Tibial artery (tissue), 4 donors: ENCODE measurements around the gene GHITM.

Source experiments
- DNase-seq, 2 donors: peaks; one replicate each; pipeline ENCODE4 v3.0.0-alpha.2; 2019
- H3K27ac ChIP-seq, 2 donors: fragments of 200-600 bp; sonication (generic) in 1 of 2; 1 replicate in 1 of 2; 2 replicates in 1 of 2; pipeline ENCODE4 v1.5.1; 2018 to 2019; ENCODE audit warnings: mild to moderate bottlenecking in 1 of 2
- H3K27me3 ChIP-seq, 2 donors: fragments of 200-600 bp; sonication (generic) in 1 of 2; one replicate each; pipeline versions ENCODE4 v1.5.1 to v1.6.0; 2016 to 2019
- H3K36me3 ChIP-seq, 3 donors: fragments of 200-600 bp; sonication (generic) in 2 of 3; one replicate each; pipeline ENCODE4 v1.5.1; 2016 to 2019; ENCODE audit warnings: mild to moderate bottlenecking in 2 of 3
- H3K4me1 ChIP-seq, 4 donors: fragments of 200-600 bp; sonication (generic) in 2 of 4; 1 replicate in 3 of 4; 2 replicates in 1 of 4; pipeline ENCODE4 v1.5.1; 2016 to 2019
- H3K4me3 ChIP-seq, 2 donors: fragments of 200-600 bp; sonication (generic) in 1 of 2; 1 replicate in 1 of 2; 2 replicates in 1 of 2; pipeline ENCODE4 v1.5.1; 2018 to 2019; ENCODE audit warnings: mild to moderate bottlenecking in 2 of 2
- H3K9me3 ChIP-seq, 3 donors: fragments of 200-600 bp; sonication (generic) in 1 of 3; one replicate each; pipeline ENCODE4 v1.5.1; 2016 to 2019
- intact Hi-C: fragments of 100-400 bp; cut with DNase I; formaldehyde crosslinking; loops from one replicate; pipeline ENCODE4 v1.15.0; 2023; ENCODE audit warnings: low total_unique reads
- TF ChIP-seq, protein P1 (sequence below), 2 experiments: fragments of 200-600 bp in 1 of 2; fragments of 450-650 bp in 1 of 2; IDR thresholded peaks; one replicate each; pipeline ENCODE4 v1.5.1; 2017 to 2019; ENCODE audit warnings: antibody characterized with exemption in 2 of 2, mild to moderate bottlenecking in 1 of 2, moderate library complexity in 1 of 2

The GHITM gene

DNA sequence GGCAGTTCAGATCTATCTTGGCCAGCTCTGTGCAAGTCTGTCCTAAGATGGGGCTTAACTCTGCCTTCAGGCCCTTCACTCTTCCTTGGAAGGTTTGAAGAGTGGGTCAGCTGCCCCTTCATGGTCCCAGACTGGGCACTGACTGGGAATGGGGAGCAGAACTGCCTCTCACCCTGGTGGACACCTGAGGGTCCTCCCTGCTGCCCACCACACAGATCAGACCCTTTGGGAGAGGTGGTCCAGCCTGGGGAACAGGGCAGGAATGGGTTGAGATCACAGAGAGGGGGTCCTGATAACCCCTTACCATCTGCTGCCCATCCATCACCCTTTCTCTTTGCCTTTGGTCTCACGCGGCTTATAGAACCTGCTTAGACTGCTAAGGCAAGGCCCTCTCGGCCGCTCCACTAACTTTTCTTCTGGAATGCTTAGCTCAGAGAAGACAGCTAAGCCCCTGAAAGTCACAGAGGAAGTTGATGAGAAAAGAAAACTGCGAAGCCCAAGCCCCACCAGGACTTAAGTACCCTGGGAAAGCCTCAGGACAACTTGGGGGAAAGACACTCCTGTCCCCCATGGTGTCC is 54.6 kb downstream of the GHITM start:
- no peak for DNase-seq
- Histone ChIP-seq H3K27ac (no peak overlapping the region), H3K9me3 (no peaks in the 10 kb centered on the region), H3K27me3 (peaks cover 0 to 57% of the 10 kb centered on the region in 2 donors), H3K4me1 (peaks cover 0 to 17% (median 12%) of the 10 kb centered on the region in 4 donors), H3K4me3 (peak overlapping the region; percentile 38 to 57), H3K36me3 (no peaks in the 10 kb centered on the region)
- intact Hi-C loops = no loop called here
- TF ChIP-seq, protein P1, sequence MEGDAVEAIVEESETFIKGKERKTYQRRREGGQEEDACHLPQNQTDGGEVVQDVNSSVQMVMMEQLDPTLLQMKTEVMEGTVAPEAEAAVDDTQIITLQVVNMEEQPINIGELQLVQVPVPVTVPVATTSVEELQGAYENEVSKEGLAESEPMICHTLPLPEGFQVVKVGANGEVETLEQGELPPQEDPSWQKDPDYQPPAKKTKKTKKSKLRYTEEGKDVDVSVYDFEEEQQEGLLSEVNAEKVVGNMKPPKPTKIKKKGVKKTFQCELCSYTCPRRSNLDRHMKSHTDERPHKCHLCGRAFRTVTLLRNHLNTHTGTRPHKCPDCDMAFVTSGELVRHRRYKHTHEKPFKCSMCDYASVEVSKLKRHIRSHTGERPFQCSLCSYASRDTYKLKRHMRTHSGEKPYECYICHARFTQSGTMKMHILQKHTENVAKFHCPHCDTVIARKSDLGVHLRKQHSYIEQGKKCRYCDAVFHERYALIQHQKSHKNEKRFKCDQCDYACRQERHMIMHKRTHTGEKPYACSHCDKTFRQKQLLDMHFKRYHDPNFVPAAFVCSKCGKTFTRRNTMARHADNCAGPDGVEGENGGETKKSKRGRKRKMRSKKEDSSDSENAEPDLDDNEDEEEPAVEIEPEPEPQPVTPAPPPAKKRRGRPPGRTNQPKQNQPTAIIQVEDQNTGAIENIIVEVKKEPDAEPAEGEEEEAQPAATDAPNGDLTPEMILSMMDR (IDR thresholded peaks at IDR 0.05) = no peak

DNA sequence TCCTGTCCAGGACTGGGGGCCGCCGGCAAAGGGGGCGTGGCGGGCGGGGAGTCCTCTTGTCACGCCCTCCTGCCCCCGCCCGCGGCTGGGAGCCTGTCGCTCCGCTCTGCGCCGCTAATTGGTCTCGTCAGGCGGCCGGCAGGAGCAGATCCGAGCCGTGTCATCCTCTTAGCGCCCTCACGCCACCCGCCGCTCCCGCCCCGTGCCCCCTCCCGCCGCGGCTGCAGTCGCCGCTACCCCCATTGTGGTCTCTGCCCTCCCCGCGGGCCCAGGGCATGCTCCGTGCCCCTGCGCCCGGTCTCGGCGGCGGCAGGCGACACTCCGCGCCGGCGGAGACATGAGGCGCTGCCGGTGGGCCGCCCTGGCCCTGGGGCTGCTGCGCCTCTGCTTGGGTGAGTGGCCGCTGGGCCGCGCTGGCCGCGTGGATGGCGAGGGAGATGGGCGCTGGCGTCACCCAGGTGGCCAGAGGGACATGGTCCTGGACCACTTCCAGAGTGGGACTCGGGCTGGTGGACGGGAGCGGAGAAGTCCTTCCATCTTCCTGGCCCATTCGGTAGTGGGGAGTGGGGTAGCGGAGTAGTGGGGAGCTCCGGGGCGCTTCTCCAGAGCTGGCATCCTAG is 55.2 kb downstream of the GHITM start, which contains the start of gene CDHR1:
CDHR1 (plus strand) TSS at position 114 of the 620 bp plus-strand sequence; CDS start at position 338, 224 bp downstream.
- Histone ChIP-seq H3K4me3 (peak within 1 kb of the TSS; percentile 38 to 57), H3K36me3 (no peaks in the 10 kb centered on the region), H3K4me1 (peaks cover 0 to 17% (median 12%) of the 10 kb centered on the region in 4 donors), H3K9me3 (no peaks in the 10 kb centered on the region), H3K27me3 (peaks cover 0 to 53% of the 10 kb centered on the region in 2 donors), H3K27ac (no peak within 1 kb of the TSS)
- intact Hi-C loops = no loop called here
- TF ChIP-seq, protein P1 (IDR thresholded peaks at IDR 0.05) = no peak
- DNase-seq = no peak

DNA sequence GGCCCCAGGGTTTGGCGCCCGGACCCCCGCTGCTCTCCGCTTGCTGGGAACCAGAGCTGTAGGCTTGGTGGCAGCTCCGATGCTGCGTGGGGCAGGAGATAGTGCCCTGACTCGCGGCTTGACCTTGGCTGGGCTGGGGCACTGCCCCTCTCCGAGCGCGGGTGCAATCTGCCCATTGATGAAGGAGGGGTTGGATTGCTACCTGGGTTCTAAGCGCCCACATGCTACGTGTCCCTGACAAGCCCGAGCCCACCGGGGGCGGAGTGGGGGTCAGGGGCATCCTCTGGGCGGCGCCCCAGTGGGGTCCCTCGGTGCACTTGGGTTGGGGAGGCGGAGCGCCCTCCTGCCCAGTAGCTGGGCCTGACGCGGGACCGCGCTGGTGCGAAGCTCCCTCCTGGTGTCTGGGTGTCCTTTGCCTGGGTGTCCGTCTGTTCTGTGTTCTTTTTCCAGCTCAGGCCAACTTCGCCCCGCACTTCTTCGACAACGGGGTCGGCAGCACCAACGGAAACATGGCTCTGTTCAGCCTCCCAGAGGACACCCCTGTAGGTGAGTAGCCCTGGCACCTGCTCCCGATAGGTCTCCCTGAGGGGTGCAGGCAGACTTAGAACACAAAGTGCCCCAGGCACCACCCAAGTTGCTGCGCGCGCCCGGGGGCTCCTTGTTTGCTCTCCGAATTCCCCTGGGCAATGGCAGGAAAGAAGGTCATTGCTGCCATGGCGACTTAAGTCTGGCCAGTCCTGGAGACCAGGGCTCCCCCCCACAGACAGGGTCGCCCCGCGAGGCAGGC is 55.9 kb downstream of the GHITM start:
- Histone ChIP-seq H3K36me3 (no peaks in the 10 kb centered on the region), H3K9me3 (no peaks in the 10 kb centered on the region), H3K4me3 (peak overlapping the region; percentile 38 to 57), H3K4me1 (peaks cover 0 to 17% (median 12%) of the 10 kb centered on the region in 4 donors), H3K27me3 (peaks cover 0 to 53% of the 10 kb centered on the region in 2 donors), H3K27ac (no peak overlapping the region)
- no peak for DNase-seq
- intact Hi-C loops = no loop called here
- TF ChIP-seq, protein P1 (IDR thresholded peaks at IDR 0.05) = no peak

DNA sequence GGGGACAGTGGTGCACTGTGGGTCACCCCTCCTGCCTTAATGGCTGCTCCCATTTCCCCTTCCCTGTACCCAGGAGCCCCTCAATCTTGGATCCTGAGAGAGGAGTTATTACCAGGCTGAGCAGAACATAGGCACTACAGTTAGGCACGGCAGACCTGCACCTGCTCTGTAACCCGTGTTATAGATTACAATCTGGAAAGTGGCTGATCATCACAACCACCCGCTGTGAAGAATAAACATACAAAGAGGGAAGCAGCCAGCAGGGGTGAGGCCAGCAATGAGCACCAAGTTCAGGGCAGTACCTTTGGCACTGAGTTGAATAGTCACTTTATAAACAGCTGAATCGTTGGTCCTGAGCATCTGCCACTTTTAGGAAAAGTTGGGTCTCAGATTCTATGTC is 56.8 kb downstream of the GHITM start:
- intact Hi-C loops = no loop called here
- TF ChIP-seq, protein P1 (IDR thresholded peaks at IDR 0.05) = no peak
- H3K27ac ChIP-seq = no peak overlapping the region
- DNase-seq = no peak
- H3K36me3 ChIP-seq = no peaks in the 10 kb centered on the region
- no peak overlapping the region for H3K4me3 ChIP-seq
- peaks cover 0 to 49% of the 10 kb centered on the region in 2 donors for H3K27me3 ChIP-seq
- no peaks in the 10 kb centered on the region for H3K9me3 ChIP-seq
- H3K4me1 ChIP-seq = peaks cover 0 to 17% (median 12%) of the 10 kb centered on the region in 4 donors

DNA sequence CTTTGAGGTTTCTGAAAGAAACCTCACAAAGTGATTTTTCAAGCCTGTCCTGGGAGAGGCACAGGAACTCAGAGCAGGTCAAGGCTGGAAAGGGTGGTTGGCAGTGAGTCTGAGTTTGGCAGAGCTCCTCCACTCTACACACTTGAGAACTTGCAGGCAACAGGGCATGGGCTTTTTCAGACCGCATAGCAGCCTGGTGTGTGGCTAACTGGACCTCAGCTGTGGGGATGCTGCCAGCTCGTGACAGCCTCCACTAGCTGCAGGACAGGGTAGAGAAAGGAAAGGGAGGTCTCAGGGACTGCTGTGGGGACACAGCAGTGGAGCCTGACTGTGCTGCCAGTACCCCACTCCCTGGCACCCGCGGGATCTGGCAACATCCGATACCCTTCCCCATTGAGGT is 57.6 kb downstream of the GHITM start:
- H3K4me1 ChIP-seq = peaks cover 0 to 17% (median 12%) of the 10 kb centered on the region in 4 donors
- TF ChIP-seq, protein P1 (IDR thresholded peaks at IDR 0.05) = no peak
- H3K9me3 ChIP-seq = no peaks in the 10 kb centered on the region
- peaks cover 0 to 56% of the 10 kb centered on the region in 2 donors for H3K27me3 ChIP-seq
- no peak overlapping the region for H3K27ac ChIP-seq
- H3K4me3 ChIP-seq = no peak overlapping the region
- H3K36me3 ChIP-seq = no peaks in the 10 kb centered on the region
- intact Hi-C loops = no loop called here
- no peak for DNase-seq
